DND-41 (cell line): ENCODE measurements around the gene GINM1.

Experiments
- ATAC-seq: fragments of 200-7000 bp; cut with Tn5 transposase; 3 replicates; pipeline ENCODE4 v1.9.1; 2021; ENCODE audit warnings: low read depth; ENCODE audit not compliant: insufficient read depth
- DNase-seq: peaks from one replicate; pipeline ENCODE4 v3.0.0-alpha.2; 2020
- H2AFZ ChIP-seq: 2 replicates; pipeline ENCODE4 v1.6.0; 2012; ENCODE audit warnings: low read depth, low read length
- H3K27ac ChIP-seq: 2 replicates; pipeline ENCODE4 v1.5.1; 2012; ENCODE audit warnings: low read length, inconsistent platforms
- H3K27me3 ChIP-seq: fragments of 200-600 bp; sonication (generic); 2 replicates; pipeline ENCODE4 v1.6.0; 2012; ENCODE audit warnings: low read length, mild to moderate bottlenecking, inconsistent platforms; ENCODE audit not compliant: insufficient read depth, poor library complexity
- H3K36me3 ChIP-seq: 2 replicates; pipeline ENCODE4 v1.5.1; 2012; ENCODE audit warnings: low read length, inconsistent platforms; ENCODE audit not compliant: insufficient read depth
- H3K4me1 ChIP-seq: 2 replicates; pipeline ENCODE4 v1.5.1; 2012; ENCODE audit warnings: mild to moderate bottlenecking, low read length; ENCODE audit not compliant: insufficient read depth
- H3K4me2 ChIP-seq: 2 replicates; pipeline ENCODE4 v1.6.0; 2012; ENCODE audit warnings: mild to moderate bottlenecking, moderate library complexity, low read length, inconsistent platforms; ENCODE audit not compliant: insufficient read depth
- H3K4me3 ChIP-seq, 2 experiments: fragments of 200-600 bp in 1 of 2; shearing (Covaris generic) in 1 of 2; 2 replicates each; pipeline ENCODE4 v1.5.1; 2012 to 2016; ENCODE audit warnings: inconsistent platforms in 2 of 2, low read length in 2 of 2, mild to moderate bottlenecking in 2 of 2, low read depth in 1 of 2, moderate library complexity in 1 of 2
- H3K79me2 ChIP-seq: 2 replicates; pipeline ENCODE4 v1.6.0; 2012; ENCODE audit warnings: low read length, inconsistent platforms; ENCODE audit not compliant: insufficient read depth
- H3K9ac ChIP-seq: 2 replicates; pipeline ENCODE4 v1.6.0; 2012; ENCODE audit warnings: low read depth, mild to moderate bottlenecking, inconsistent platforms, low read length, moderate library complexity
- H3K9me3 ChIP-seq: 2 replicates; pipeline ENCODE4 v1.5.1; 2012; ENCODE audit warnings: low read length, moderate library complexity, mild to moderate bottlenecking, inconsistent platforms; ENCODE audit not compliant: insufficient read depth, severe bottlenecking
- H4K20me1 ChIP-seq: 2 replicates; pipeline ENCODE4 v1.6.0; 2012; ENCODE audit warnings: low read length; ENCODE audit not compliant: insufficient read depth
- EZH2 ChIP-seq: IDR thresholded peaks from 3 replicates; pipeline ENCODE4 v1.6.1; 2012; ENCODE audit warnings: borderline replicate concordance, low read depth, mild to moderate bottlenecking, moderate library complexity, low read length, inconsistent platforms; ENCODE audit not compliant: severe bottlenecking
- TF ChIP-seq, protein P1 (sequence below): IDR thresholded peaks from 2 replicates; pipeline ENCODE4 v1.5.1; 2012; ENCODE audit warnings: borderline replicate concordance, low read length, moderate library complexity, mild to moderate bottlenecking; ENCODE audit not compliant: poor library complexity, severe bottlenecking; ENCODE audit errors: extremely low read depth

GINM1 gene, protein sequence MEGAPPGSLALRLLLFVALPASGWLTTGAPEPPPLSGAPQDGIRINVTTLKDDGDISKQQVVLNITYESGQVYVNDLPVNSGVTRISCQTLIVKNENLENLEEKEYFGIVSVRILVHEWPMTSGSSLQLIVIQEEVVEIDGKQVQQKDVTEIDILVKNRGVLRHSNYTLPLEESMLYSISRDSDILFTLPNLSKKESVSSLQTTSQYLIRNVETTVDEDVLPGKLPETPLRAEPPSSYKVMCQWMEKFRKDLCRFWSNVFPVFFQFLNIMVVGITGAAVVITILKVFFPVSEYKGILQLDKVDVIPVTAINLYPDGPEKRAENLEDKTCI

DNA sequence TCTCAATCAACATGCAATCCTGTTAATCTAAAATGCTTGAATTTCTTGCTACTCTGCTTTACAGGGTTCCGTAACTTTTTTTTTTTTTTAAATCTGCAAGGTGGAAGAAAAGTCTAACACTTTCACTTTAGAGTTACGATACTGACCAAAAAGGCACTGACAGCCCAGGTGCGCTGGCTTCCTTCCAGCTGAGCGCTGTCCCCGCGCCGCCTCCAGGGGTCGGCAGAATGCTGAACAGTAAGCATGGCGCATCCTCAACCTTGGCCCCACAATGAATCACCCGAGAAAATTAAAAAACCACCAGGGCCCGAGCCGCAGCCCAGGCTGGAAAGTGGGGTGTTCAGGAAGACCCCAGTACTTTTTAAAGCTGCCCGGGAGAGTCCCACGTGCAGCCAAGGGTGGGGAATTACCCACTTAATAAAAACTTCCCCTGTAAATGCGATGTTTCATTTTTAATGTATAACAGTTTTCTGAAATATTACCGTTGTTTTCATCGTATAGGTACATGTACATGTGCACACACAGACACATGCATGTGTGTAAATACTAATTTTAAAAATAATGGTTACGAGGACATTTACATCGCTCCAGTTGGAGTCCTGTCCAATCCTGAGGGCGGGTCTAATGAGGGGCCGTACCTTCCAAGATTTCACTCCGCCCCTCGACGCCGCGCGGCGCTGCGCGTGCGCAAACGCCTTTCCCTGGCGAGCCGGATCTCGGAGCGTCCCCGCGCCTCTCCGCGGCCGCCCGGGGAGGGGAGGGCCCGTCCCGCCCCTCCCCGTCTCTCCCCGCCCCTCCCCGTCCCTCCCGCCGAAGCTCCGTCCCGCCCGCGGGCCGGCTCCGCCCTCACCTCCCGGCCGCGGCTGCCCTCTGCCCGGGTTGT is at the start of gene GINM1:
Gene GINM1 (plus strand): TSS at position 849 of the 883 bp plus-strand sequence. CDS start 40 bp downstream, outside the sequence.
- Histone ChIP-seq H3K36me3 (no peaks in the 10 kb centered on the region; the same call in 1 of the 2 replicates), H3K9me3 (no peaks in the 10 kb centered on the region), H3K27me3 (peaks cover under 1% of the 10 kb centered on the region), H2AFZ (peak within 1 kb of the TSS; percentile 97), H3K27ac (peak within 1 kb of the TSS; percentile 73), H4K20me1 (peaks cover 4% of the 10 kb centered on the region; the same call in 1 of the 2 replicates), H3K79me2 (peaks cover 42% of the 10 kb centered on the region), H3K4me1 (peaks cover 34% of the 10 kb centered on the region), H3K4me2 (peak within 1 kb of the TSS; percentile 88), H3K9ac (peak within 1 kb of the TSS; percentile 92), H3K4me3 (peak within 1 kb of the TSS; percentile 79 to 95)
- peak; percentile 96 for DNase-seq
- ATAC-seq = peak; percentile 87
- TF ChIP-seq EZH2 = no peak
- TF ChIP-seq, protein P1, sequence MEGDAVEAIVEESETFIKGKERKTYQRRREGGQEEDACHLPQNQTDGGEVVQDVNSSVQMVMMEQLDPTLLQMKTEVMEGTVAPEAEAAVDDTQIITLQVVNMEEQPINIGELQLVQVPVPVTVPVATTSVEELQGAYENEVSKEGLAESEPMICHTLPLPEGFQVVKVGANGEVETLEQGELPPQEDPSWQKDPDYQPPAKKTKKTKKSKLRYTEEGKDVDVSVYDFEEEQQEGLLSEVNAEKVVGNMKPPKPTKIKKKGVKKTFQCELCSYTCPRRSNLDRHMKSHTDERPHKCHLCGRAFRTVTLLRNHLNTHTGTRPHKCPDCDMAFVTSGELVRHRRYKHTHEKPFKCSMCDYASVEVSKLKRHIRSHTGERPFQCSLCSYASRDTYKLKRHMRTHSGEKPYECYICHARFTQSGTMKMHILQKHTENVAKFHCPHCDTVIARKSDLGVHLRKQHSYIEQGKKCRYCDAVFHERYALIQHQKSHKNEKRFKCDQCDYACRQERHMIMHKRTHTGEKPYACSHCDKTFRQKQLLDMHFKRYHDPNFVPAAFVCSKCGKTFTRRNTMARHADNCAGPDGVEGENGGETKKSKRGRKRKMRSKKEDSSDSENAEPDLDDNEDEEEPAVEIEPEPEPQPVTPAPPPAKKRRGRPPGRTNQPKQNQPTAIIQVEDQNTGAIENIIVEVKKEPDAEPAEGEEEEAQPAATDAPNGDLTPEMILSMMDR = peak; percentile 73

DNA sequence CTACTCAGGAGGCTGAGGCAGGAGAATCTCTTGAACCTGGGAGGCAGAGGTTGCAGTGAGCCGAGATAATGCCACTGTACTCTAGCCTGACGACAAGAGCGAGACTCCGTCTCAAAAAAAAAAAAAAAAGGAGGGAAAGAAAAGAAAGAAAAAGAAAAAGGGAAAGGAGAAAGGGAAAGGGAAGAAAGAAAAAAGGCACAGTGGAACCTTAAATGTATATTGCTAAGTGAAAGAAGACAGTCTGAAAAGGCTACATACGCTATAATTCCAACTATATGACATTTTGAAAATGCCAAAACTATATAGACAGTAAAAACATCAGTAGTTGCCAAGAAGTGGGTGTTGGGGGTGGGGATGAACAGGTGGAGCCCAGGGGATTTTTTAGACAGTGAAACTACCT is 36.5 kb upstream of the GINM1 start:
- TF ChIP-seq, protein P1 = no peak
- TF ChIP-seq EZH2 = no peak
- H3K79me2 ChIP-seq = no peaks in the 10 kb centered on the region
- H3K27me3 ChIP-seq = no peaks in the 10 kb centered on the region
- H3K27ac ChIP-seq = no peak overlapping the region
- no peaks in the 10 kb centered on the region for H3K9me3 ChIP-seq
- no peaks in the 10 kb centered on the region for H4K20me1 ChIP-seq
- peaks cover 80% of the 10 kb centered on the region for H3K36me3 ChIP-seq
- DNase-seq = no peak
- H3K9ac ChIP-seq = no peak overlapping the region
- H3K4me3 ChIP-seq = no peak overlapping the region
- no peaks in the 10 kb centered on the region for H3K4me1 ChIP-seq
- H3K4me2 ChIP-seq = no peak overlapping the region
- no peak overlapping the region for H2AFZ ChIP-seq
- no peak for ATAC-seq

DNA sequence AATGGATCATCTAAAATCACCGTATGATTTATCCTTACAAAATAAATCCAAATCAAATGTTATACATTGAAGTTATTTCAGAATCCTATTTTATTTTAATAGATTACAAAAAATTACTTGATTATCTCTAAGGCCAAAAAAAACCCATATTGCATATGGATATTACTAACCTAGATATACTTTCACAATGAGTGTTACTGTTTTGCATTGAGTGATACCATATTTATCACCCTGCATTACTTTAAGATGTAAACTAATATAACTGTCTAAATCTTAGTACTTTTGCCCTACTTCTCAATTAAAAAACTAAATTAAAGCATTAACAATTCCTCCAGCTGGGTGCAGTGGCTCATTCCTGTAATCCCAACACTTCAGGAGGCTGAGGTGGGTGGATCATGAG is 31.4 kb upstream of the GINM1 start:
- Histone ChIP-seq H3K4me3 (no peak overlapping the region), H3K79me2 (0 out of 2 replicates have a peak, but pooled peaks cover 8% of the 10 kb centered on the region), H3K4me1 (no peaks in the 10 kb centered on the region), H4K20me1 (no peaks in the 10 kb centered on the region), H3K9me3 (no peaks in the 10 kb centered on the region), H3K27me3 (no peaks in the 10 kb centered on the region), H3K36me3 (peaks cover 81% of the 10 kb centered on the region), H3K27ac (no peak overlapping the region), H3K9ac (no peak overlapping the region), H3K4me2 (no peak overlapping the region), H2AFZ (no peak overlapping the region)
- no peak for ATAC-seq
- DNase-seq = no peak
- TF ChIP-seq, protein P1 = no peak
- TF ChIP-seq EZH2 = no peak
